Raji (cell line): ENCODE results near the gene DOK5.

Source experiments
- POLR2A ChIP-seq: IDR thresholded peaks from 2 replicates; pipeline ENCODE4 v1.6.1; 2011; ENCODE audit warnings: low read depth, low read length, control low read depth; ENCODE audit not compliant: insufficient read depth

The DOK5 gene

GRCh38 chr20:54475334-54476168 is at the start of gene DOK5:
DOK5 (plus strand) TSS chr20:54475593; CDS start chr20:54475947, 354 bp downstream.
- TF ChIP-seq POLR2A: no peak

- TF ChIP-seq POLR2A: no peak
Measured at GRCh38 chr20:54429364-54429763, 46.0 kb upstream of the DOK5 start.

DNA sequence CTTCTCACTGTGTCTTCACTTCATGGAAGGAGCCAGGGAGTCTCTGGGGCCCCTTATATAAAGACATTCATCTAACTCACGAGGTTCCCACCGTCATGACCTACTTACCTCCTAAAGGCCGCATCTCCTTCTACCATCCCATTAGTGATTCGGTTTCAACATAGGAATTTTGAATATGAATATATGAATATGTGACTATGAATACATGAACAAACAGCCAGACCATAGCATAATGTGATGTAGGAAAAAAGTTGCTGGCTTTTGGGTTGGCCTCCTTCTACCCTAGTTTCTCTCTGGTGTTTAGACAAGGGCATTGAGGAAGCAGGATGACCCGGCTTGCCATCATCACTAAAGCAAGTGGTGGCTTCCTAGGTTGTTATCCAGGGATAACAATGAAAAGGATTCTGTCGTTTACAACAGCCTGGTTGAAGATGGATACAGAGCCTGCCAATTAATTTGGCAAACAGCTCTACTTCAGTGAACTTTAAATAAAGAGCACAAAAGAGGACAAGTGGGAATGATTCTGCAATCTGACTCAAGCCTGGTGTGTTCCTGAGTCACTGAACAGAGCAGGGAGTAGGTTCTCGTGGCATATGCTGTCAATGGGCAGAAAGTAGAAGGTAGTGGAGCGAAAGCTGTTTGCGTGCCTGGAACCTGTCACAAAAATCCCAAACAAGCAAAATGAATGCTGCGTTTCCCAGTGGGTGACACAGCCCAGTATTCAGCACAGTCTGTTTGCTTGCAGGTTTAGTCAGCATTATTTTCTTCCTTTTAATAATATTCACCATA is 44.0 kb upstream of the DOK5 start:
- TF ChIP-seq POLR2A: no peak

GRCh38 chr20:54432966-54433365 is 42.4 kb upstream of the DOK5 start:
- TF ChIP-seq POLR2A: no peak

GRCh38 chr20:54433636-54434035 is 41.8 kb upstream of the DOK5 start:
- no peak for TF ChIP-seq POLR2A

- no peak for TF ChIP-seq POLR2A
Measured at GRCh38 chr20:54434196-54434595, 41.2 kb upstream of the DOK5 start.

- no peak for TF ChIP-seq POLR2A
Measured at GRCh38 chr20:54435015-54435414, 40.4 kb upstream of the DOK5 start.

DNA sequence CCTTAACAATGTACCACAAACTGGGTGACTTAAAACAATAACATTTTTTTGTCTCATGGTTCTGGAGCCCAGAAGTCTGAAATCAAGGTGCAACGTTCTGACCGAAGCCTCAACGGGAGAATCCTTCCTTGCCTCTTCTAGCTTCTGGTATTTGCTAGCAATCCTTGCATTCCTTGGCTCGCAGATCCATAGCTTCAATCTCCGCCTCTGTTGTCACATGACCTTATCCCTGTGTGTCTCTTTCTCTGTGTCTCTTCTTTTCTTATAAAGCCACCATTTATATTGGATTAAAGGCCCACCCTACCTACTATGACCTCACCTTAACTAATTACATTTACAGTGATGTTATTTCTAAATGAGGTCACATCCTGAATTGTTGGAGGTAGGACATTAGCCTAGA is 37.2 kb upstream of the DOK5 start:
- no peak for TF ChIP-seq POLR2A

DNA sequence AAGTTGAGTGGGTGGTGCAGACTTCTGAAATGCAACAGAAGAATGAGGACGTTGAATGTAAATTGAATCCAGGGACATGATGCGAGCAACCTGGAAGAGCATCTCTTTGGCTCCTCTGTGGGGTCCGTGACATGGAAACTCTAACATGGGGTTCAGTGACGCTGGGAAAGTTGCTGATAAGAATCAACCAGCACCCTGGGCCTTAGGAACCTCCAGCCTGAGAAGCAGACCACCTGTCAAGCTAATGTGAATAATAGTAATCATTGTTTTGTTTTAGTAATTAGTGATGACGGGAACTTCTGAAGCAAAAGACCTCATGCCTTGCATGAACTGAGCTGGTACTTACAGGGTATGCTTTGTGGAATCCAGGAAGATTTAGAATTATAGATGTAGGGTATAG is 25.2 kb upstream of the DOK5 start:
- TF ChIP-seq POLR2A: no peak

GRCh38 chr20:54451171-54451570 is 24.2 kb upstream of the DOK5 start:
- no peak for TF ChIP-seq POLR2A

GRCh38 chr20:54452277-54452676 is 23.1 kb upstream of the DOK5 start:
- TF ChIP-seq POLR2A: no peak

- TF ChIP-seq POLR2A: no peak
Measured at GRCh38 chr20:54454982-54455381, 20.4 kb upstream of the DOK5 start.

DNA sequence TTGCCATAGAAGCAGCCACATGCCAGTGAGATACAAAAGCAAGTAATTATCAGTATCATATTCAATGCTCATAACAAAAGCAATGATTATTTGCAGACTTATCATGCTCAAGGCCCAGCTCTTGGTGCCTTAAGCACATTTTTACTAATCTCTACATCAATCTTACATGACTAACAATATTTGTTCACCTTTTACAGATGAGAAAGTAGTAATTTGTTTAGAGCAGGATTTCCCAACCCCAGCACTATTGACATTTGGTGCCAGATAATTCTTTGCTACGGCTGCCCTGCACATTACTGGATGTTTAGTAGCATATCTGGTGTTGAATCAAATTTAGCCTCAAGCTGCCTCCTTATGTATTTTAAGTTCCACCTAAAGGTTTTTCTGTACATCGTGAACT is 19.0 kb upstream of the DOK5 start:
- no peak for TF ChIP-seq POLR2A

GRCh38 chr20:54456961-54457360 is 18.4 kb upstream of the DOK5 start:
- no peak for TF ChIP-seq POLR2A

DNA sequence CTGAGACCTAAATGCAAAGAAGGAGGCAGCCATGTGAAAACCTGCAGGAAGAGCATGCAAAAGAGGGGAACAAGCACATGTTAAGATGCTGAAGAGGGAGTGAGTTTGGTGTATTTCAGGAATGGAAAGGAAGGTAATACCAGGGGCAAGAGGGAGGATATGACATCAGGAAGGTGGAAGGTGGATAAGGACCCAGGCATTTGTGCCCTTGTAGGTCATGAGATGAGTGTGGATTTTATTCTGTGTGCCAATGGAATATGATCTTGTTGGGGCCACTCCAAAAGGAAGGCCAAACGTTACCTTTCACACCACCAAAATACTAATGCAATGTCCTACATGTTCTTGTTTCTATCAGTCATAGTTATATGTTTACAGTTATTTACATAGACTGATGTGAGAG is 17.2 kb upstream of the DOK5 start:
- no peak for TF ChIP-seq POLR2A

DNA sequence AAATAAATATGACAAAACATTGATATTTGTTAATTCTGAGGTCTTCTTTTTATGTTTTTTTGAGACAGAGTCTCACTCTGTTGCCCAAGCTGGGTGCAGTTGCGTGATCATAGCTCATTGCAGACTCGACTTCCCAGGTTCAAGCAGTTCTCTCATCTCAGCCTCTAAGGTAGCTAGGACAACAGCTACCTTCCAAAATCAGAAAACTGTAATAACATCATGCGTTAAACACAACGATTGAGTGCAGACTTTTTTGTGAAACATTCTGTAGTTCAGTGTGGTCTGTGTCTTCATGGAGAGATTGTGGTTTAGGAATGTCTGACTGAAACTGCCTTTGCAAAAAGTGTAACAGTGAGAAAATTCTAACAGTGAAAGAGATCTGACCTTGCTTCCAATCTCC is 16.1 kb upstream of the DOK5 start:
- no peak for TF ChIP-seq POLR2A

DNA sequence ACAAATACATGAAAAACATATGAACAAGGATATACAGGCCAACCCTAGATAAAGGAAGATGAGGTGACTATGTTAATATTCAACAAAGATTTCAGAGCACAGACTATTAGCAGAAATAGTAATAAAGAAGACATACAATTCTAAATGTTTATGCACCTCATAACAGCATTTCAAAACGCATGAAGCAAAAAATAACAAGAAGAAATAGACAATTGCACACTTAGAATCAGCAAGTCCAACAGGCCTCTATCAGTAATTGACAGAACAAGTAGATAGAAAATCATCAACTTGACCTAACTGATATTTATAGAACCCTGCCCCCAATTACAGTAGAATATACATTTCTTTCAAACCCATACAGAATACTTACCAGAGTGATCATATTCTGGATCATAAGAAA is 11.4 kb upstream of the DOK5 start:
- no peak for TF ChIP-seq POLR2A

DNA sequence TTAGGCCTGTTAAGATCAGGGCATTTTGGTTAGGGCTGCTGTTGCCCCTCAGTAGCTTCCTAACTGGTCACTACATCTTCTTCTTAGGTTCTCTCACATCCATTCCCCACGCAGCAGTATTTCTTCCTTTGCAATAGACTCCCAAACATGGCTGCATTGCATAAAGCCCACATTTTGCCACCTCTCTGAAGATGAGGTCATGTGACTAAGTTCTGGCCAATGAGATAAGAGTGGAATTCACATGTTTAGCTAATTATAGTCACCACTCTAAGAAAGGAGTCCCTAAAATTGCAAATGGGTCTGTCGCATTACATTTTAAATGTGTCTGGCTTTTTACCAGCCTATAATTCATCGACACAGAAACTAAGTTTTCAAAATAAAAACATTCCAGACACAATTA is 9.3 kb upstream of the DOK5 start:
- TF ChIP-seq POLR2A: no peak
